ENCODE results near the gene FAM83B.
"Not testable (repeated sequence)": the region's sequence is repeated elsewhere in the genome, so short reads cannot be mapped to it uniquely, and the experiment has no call there.

FAM83B gene

GRCh38 chr6:54856129-54856528, 9.6 kb downstream of the FAM83B start:
- in situ Hi-C loops (cut with HindIII; ENCODE audit: low sequenced_read_pairs) = no loop called here

GRCh38 chr6:54860132-54860531, 13.6 kb downstream of the FAM83B start:
- in situ Hi-C loops (cut with HindIII; ENCODE audit: low sequenced_read_pairs) = no loop called here

GRCh38 chr6:54860739-54861138, 14.2 kb downstream of the FAM83B start:
- in situ Hi-C loops (cut with HindIII; ENCODE audit: low sequenced_read_pairs) = no loop called here

- in situ Hi-C loops (cut with HindIII; ENCODE audit: low sequenced_read_pairs) = no loop called here
Measured at GRCh38 chr6:54861905-54862616, 15.5 kb downstream of the FAM83B start.

GRCh38 chr6:54864272-54864671, 17.7 kb downstream of the FAM83B start:
- in situ Hi-C loops (cut with HindIII; ENCODE audit: low sequenced_read_pairs) = no loop called here

- in situ Hi-C loops (cut with HindIII; ENCODE audit: low sequenced_read_pairs) = no loop called here
Measured at GRCh38 chr6:54865091-54865631, 18.6 kb downstream of the FAM83B start.

GRCh38 chr6:54868556-54868955, 22.0 kb downstream of the FAM83B start:
- in situ Hi-C loops (cut with HindIII; ENCODE audit: low sequenced_read_pairs) = no loop called here

- in situ Hi-C loops (cut with HindIII; ENCODE audit: low sequenced_read_pairs) = no loop called here
Measured at GRCh38 chr6:54873599-54873998, 27.0 kb downstream of the FAM83B start.

GRCh38 chr6:54874349-54875048, 27.9 kb downstream of the FAM83B start:
- in situ Hi-C loops (cut with HindIII; ENCODE audit: low sequenced_read_pairs) = no loop called here

GRCh38 chr6:54875539-54875938, 29.0 kb downstream of the FAM83B start:
- in situ Hi-C loops (cut with HindIII; ENCODE audit: low sequenced_read_pairs) = no loop called here

GRCh38 chr6:54876365-54876764, 29.8 kb downstream of the FAM83B start:
- in situ Hi-C loops (cut with HindIII; ENCODE audit: low sequenced_read_pairs) = no loop called here

- in situ Hi-C loops (cut with HindIII; ENCODE audit: low sequenced_read_pairs) = no loop called here
Measured at GRCh38 chr6:54876871-54877270, 30.3 kb downstream of the FAM83B start.

- in situ Hi-C loops (cut with HindIII; ENCODE audit: low sequenced_read_pairs) = no loop called here
Measured at GRCh38 chr6:54877713-54878317, 31.2 kb downstream of the FAM83B start.

- in situ Hi-C loops (cut with HindIII; ENCODE audit: low sequenced_read_pairs) = no loop called here
Measured at GRCh38 chr6:54878718-54879117, 32.1 kb downstream of the FAM83B start.

- in situ Hi-C loops (cut with HindIII; ENCODE audit: low sequenced_read_pairs) = no loop called here
Measured at GRCh38 chr6:54879188-54879985, 32.8 kb downstream of the FAM83B start.

- in situ Hi-C loops (cut with HindIII; ENCODE audit: low sequenced_read_pairs) = no loop called here
Measured at GRCh38 chr6:54881067-54881730, 34.6 kb downstream of the FAM83B start.

- in situ Hi-C loops (cut with HindIII; ENCODE audit: low sequenced_read_pairs) = not testable (repeated sequence)
Measured at GRCh38 chr6:54881891-54882290, 35.3 kb downstream of the FAM83B start.

- in situ Hi-C loops (cut with HindIII; ENCODE audit: low sequenced_read_pairs) = no loop called here
Measured at GRCh38 chr6:54886932-54887584, 40.5 kb downstream of the FAM83B start.

- in situ Hi-C loops (cut with HindIII; ENCODE audit: low sequenced_read_pairs) = loop anchor here (5.0 kb wide), 1 partner anchor 39 kb away; no protein-coding TSS in a partner anchor
Measured at GRCh38 chr6:54891536-54891935, 45.0 kb downstream of the FAM83B start.

- in situ Hi-C loops (cut with HindIII; ENCODE audit: low sequenced_read_pairs) = loop anchor here (5.0 kb wide), 1 partner anchor 41 kb away; no protein-coding TSS in a partner anchor
Measured at GRCh38 chr6:54892831-54893230, 46.3 kb downstream of the FAM83B start.

Data from DLD1 (cell line).